GM19324 (cell line): ENCODE data around the gene IFT122.

Experiments
- ATAC-seq: cut with Tn5 transposase; IDR thresholded peaks from one replicate; pipeline ENCODE4 v1.9.1; 2021; ENCODE audit warnings: mild to moderate bottlenecking, moderate library complexity; ENCODE audit not compliant: unreplicated experiment, low FRiP score

Gene IFT122

DNA sequence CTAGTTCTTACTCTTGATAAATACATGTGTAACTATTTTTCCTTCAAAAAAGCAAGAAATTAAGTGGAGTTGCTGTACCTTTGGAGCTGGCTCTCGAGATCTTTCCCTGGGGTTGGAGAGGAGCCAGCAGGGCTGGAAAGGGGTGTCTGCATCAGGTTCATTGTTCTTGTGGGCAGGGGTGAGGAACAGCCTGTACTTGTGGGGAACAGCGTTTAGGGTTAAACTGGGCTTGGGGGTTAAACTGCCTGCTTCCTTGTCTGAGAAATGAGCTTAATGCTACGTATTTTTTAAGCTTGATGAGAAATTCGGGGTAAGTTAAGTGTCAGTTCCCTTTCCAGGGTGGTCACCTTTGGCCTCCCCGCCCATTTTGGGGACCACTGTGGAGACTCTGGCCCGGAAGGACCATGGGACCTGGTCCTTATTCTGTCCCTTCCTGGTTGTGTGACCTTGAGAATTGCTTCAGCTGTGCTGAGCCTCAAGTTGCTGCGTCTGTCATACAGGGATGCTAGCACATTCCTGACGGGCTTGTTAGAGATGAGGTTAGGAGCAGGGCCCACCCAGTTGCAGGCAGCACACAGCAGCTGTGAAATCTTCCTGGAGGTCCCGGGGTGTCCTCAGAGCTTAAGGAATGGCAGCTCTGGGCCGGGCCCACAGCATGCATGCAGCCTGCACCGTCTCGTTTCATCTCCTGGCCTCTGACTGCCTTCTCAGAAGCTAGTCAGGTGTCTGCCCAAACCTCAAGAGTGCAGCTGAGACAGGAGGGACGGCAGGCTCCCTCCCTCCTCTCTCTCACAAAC is 114.5 kb downstream of the IFT122 start:
- ATAC-seq, result no peak

DNA sequence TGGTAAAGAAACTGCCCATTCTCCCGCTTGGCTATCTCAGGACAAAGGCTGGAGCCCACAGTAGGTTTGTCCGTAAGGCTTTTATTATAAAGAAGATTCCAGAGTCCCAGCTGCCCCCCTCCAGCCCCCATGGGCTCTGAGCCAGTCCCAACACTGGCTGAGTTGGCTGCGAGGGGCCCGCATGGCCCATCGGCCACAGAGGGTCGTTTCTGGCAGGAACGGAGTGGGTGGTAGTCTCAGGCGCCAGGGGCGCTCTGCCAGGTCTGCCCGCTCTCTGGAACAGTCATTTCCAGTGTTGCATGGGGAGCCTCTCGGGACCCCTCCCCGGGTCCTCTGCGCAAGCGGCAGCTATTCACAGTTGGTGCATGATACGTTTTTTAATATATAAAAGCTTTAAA is 115.1 kb downstream of the IFT122 start:
- ATAC-seq, result no peak

DNA sequence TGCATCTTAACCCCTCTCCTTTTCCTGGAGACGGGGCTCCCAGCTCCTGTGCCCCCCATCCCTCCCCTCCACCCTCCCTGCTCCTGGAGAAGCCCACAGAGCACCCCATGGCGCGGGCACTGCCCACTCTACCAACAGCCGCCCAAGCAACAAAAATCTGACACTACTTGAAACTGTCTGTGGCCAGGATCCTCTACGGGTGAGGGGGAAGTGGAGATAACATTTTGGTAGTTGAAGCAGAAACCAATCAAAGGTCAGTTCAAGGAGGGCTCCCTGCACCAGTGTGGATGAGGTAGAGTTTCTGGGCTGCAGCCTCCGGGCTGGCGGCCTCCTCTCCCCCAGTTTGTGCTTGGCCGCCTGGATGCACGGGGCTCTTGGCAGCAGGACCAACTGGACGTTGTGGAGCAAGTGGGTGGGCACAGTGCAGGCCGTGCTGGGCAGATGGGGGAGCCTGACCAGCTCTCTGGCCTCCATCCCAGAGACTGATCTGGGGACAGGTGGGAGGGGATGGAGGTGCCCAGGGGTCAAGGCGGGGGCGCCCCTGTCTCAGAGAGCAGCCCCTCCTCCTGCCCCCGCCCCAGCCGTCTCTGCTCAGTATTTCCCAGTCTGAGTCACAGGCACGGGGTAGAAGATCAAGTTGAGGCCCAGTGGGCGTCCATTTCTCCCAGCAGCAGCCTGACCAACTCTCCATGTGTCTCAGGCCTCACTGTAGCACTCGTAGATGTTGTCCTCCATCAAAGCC is 115.8 kb downstream of the IFT122 start:
- no peak for ATAC-seq

DNA sequence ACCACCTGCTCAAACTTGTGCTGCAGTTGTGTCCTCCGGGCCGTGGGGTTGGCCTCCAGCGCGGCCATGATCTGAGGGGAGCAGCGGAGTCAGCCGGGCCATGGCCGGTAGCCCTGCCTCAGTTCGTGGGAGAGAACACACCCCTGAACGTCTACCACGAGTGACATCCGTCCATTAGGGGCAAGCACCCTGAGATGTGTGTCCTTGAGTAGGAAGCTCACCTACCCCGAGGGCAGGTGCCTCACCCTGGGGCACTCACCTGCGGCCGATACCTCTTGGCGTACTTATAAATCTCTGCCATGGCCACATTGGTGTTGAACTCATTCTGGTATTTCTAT is 116.3 kb downstream of the IFT122 start:
- ATAC-seq, result no peak

DNA sequence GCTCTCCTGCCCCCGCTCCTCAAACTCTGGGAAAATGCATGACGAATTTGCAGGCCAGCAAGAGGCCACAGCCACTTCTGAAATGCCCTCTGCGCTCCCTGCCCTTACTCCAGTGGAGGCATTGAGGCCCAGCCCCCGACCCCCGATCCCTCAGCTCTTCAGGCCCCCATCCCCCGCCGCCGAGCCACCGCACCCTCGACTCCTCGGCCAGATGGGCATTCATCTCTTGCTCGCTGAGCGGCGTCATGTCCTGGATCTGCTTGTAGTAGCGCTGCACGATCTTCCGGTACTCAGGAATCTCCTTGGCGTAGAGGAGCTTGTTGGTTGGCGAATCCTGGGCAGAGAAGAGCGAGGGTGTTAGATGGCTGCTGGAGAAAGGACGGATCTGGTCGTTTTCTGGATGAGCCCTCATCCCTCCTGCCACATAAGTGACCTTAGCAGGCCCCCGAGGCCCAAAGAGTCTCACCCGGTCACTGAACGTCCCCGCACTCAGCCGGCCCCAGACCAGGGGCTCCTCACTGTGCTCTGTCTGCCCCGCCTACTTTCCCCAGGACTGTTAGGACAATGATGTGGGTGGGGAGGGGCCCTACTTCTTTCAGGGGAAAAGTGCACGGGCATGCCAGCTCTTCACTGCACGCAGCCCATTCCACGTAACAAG is 117.0 kb downstream of the IFT122 start:
- ATAC-seq, result no peak

DNA sequence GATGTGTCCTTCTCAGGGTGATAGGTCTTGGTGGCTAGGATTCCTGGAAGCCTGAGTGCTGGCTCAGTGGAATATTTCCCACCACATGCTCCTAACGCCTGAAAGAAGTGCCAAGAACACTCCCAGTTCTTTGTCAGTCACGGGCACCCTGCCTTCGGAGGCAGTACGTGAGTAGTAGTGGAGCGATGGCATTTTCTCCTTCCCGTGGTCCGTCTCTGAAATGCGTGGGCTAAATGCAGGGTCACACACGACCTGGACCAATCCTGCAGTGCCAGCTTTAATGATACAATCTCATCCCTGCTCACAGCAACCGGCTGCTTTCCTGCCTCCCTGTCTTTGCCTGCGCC is 117.5 kb downstream of the IFT122 start:
- no peak for ATAC-seq

GRCh38 chr3:129558081-129558771 is 118.2 kb downstream of the IFT122 start:
- no peak for ATAC-seq

GRCh38 chr3:129558772-129559564 is 118.9 kb downstream of the IFT122 start:
- no peak for ATAC-seq

GRCh38 chr3:129559565-129560079 is 119.6 kb downstream of the IFT122 start:
- ATAC-seq, result no peak

- no peak for ATAC-seq
Observed at GRCh38 chr3:129560269-129560787, 120.3 kb downstream of the IFT122 start.

DNA sequence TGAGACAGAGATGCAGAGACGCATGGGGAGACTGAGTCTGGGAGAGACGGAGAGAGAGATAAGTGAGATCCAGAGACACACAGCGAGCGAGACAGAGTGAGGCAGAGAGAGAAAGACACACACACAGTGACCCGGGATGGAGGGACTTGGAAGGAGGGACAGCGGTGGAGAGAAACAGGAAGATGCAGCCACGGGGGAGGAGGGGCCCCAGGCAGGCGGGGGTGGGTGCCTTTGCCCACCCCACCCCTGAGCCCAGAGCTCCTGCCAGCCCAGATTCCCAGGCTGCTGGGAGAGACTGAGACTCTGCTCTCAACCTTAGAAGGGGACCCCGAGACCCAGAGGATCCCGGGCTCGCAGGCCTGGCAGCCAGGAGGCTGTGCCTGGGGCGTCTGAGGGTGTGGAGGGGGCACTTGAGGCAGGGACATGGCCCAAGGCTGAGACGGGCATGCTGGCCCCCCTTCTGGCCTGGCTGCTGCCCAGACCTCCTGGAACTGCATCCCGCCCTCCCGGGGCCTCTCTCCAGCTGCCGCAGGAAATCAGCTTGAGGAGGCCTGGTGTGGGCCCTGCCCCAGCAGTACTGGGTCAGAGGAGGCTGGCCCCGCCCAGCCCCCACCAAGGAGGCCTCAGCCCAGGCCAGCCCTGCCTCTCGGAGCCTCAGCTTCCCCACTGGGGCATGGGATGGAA is 121.0 kb downstream of the IFT122 start:
- no peak for ATAC-seq

DNA sequence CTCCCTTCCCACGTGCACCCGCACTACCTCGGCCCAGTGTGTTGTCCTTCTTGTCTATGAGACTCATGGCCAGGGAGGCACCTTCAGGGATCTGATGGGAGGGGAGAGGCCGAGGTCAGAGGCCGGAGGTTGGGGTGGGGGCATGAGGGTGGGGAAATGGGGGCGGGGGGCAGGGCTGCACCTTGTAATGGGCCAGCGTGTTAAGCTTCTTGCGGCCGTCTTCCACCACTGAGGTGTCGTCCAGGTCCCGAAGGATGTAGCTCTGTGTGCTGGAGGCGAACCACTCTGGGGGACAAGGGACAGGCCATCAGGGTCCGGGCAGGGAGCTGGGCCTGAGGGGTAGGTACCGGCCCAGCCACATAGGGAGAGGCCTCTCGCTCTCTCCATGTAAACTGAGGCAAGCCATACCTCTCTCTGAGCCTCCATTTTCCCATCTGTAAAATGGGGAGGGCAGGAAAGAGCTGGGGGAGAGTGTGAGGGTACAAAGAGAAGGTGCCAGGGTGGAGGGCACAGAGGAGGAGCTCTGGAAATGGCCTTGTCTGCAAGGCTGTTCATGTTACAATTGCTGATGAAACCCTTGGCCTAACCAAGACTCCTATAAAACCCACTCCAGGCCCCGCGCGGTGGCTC is 121.7 kb downstream of the IFT122 start:
- no peak for ATAC-seq

GRCh38 chr3:129562803-129563202 is 122.8 kb downstream of the IFT122 start:
- no peak for ATAC-seq

DNA sequence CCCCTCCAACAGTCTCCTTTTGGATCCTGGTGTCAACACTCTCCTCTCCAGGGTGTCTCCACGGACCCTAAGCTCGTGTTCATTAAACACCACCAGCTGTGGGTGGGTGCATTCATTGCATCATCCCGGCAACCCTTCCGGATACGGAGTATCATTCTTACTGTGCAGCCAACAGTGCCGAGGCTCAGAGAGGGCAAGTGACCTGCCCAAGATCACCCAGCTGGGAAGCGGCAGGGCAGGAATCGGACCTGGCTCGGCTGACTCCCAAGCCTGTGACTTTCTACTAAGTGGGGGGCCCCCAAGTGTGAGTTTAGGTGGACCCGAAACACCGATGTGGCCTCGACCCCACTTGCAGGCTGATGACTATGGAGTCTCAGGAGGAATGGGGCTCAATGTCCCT is 123.3 kb downstream of the IFT122 start:
- no peak for ATAC-seq

- no peak for ATAC-seq
Observed at GRCh38 chr3:129563850-129564535, 124.0 kb downstream of the IFT122 start.

- ATAC-seq, result no peak
Observed at GRCh38 chr3:129564981-129565644, 125.1 kb downstream of the IFT122 start.

DNA sequence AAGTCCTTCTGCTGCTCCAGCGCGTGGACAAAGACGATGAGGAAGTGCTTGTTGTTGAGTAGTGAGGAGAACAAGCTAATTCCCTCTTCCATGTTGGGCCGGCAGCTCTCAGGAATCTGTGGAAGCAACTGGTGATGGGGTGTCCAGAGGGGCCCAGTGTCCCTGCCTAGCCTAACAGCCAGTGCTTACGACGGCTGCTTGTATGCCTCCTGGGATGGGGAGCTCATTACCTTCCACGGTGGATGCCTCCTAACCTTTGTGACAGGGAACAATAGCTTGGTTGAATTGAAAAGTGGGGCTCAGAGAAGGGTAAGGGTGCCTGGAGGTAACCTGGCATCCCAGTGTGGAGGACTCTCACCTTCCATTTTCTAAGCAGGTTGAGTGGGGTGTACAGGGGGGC is 125.9 kb downstream of the IFT122 start:
- no peak for ATAC-seq
